HG02884 (cell line): ENCODE results near the gene CHST1.
A peak's percentile ranks its signal among the peaks of the same experiment; 100 is the strongest.

ENCODE experiments used
- ATAC-seq: cut with Tn5 transposase; IDR thresholded peaks from one replicate; pipeline ENCODE4 v1.9.1; 2021; ENCODE audit warnings: mild to moderate bottlenecking, moderate library complexity; ENCODE audit not compliant: unreplicated experiment

The CHST1 gene, protein sequence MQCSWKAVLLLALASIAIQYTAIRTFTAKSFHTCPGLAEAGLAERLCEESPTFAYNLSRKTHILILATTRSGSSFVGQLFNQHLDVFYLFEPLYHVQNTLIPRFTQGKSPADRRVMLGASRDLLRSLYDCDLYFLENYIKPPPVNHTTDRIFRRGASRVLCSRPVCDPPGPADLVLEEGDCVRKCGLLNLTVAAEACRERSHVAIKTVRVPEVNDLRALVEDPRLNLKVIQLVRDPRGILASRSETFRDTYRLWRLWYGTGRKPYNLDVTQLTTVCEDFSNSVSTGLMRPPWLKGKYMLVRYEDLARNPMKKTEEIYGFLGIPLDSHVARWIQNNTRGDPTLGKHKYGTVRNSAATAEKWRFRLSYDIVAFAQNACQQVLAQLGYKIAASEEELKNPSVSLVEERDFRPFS

DNA sequence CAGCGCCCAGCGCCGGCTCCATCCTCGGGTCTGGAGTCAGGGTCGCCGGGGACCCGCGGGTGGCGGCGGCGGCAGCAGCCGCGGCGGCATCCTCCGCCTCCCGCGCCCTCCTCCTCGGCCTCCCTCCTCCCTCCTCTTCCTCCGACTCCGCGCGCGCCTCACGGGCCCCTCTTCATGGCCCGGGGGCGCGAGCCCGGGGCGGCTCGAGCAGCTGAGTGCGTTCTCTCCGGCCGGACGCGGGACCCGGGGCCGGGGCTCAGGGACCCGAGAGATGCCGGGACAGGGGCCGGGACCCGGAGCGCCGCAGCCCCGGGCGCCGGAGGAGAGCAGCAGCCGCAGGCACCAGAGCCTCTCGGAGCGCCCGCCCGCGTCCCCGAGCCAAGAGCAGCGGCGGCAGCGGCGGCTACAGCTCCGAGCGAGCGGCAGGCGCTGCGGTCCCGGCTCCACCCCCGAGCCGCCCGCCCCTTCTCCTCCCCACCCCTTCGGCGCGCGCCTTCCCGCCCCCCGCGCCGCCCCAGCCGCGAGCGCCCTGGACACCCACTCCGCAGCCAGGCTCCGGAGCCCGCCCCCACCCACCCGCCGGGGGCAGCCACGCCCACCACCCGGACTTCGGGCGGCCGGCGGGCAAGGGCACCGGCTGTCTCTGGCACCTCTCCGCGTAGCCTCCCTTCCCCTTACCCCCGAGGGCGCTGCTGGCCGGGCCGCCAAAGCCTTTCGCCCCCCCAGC is at the start of gene CHST1:
Gene CHST1 (minus strand): TSS at position 417 of the 727 bp plus-strand sequence. CDS start 14,699 bp downstream, outside the sequence.
- ATAC-seq, result no peak

DNA sequence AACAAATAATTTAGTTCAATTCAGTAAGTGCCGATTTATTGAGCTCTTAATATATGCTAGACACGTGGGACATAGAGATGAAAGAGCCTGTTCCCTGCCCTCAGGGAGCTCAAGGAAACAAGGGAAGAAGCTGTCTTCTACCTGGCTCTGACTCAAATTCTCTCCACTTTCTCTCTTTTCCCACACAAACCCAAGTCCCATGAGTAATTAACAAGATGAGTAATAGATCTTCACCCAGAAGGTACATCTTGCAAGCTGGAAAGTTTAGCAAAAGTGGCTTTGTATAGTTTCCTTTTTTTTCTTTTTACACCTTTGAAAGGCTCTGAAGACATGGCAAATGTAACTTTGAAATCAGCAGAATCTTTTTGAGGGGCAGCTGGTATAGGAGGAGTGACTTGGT is 48.2 kb upstream of the CHST1 start:
- no peak for ATAC-seq

DNA sequence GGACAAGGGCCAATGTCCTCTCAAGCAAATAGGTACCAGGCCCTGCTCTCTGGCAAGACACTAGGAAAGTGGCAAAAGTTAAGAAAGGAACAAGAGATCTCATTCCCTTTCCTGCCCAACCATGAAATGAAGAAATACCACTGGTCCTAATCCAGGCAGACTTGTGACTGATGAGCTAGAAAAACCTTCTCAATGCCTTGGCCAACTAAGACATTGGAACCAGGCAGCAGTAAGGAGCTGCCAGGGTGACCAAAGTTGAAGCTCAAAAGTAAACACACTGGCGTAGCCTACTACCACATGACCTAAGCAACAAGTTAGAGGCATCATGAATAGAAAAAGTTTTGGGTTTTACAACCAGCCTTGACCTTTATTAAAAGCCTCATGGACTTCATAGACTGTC is 45.1 kb upstream of the CHST1 start:
- ATAC-seq, result no peak

DNA sequence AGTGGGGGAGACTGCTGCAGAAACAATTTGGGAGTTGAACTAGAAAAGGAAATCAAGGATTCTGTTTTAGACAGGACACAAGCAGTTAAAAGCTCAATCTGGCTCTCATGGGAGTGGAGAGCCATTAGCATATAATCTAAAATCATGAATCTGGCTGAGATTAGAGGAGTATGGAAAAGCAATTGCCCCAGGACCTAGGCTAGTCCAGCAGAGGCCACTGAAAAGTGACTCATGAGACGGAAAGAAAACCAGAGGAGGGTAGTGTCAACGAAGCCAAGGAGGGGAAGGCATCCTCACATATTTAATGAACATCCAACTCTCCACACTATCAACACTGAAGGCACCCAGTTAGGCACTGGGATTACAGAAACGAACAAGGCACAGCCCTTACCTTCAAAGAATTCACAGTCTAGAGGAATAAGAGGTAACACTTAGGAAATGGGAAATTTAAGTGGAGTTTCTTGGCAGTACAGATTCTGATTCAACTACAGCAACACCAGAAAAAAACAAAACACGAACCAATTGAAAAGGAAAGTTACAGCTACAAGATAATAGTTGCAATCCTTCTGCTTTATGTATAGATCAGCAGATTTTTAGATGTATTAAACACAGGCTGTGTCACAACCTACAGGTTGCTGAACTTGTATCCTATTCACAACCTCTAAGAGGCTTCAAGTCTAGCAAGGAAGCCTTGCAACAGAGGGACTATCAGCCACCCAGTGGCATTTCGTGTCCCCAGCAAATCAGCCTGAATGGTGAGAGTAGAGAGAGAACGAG is 43.7 kb upstream of the CHST1 start:
- no peak for ATAC-seq

DNA sequence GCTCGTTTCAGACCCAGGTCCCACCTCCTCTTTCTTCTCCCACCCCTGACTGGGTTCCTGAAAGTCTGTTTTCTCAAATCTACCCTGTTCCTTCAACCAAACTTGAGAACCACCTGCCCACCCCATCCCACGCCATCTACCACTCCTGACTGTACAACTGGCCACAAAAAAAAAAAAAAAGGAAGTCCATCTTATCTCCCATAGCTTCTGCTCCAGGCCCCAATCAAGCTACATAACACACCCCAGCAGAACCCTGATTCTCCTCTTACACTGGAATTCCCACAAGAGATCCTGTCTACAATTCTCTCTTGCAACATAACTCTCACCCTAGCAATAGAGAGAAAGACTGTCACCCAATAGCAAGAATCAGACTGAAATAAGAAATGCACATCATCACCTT is 39.2 kb upstream of the CHST1 start:
- no peak for ATAC-seq

DNA sequence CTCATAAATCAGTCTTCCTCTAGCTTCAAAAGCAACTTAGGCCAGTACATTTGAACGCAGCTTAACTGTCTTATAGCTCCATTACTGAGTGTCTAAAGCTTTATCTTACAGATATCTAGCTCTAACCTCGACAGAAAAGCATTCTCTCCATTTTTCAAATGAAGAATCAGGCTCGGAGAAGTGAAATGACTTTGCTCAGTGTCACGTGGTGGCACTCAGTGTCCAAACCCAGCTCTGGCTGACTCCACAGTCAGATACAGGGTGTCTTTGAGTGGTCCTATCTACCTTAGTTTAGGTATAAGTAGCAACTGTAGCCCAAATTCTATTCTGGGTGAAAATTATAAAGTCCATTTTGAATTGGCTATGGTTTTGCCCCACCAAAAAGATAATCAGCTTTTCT is 38.7 kb upstream of the CHST1 start:
- ATAC-seq, result no peak

DNA sequence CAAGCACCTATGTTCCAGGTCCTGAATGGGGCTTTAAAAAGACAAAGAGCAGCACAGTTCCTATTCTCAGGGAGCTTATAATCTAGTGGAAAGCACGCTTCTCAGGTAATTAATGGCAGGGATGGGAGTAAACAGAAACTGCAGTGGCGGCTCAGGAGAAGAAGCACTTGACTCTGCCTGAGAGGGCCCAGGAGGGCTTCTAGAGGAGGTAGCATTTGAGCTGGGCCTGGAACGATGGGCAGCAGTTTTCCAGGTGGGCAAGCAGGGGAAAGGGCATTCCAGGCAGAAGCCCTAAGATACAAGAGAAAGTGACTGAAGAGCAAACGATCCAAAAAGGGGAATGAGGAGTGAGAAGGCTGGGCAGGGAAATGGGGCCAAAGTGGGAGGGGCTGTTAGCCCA is 37.1 kb upstream of the CHST1 start:
- no peak for ATAC-seq

DNA sequence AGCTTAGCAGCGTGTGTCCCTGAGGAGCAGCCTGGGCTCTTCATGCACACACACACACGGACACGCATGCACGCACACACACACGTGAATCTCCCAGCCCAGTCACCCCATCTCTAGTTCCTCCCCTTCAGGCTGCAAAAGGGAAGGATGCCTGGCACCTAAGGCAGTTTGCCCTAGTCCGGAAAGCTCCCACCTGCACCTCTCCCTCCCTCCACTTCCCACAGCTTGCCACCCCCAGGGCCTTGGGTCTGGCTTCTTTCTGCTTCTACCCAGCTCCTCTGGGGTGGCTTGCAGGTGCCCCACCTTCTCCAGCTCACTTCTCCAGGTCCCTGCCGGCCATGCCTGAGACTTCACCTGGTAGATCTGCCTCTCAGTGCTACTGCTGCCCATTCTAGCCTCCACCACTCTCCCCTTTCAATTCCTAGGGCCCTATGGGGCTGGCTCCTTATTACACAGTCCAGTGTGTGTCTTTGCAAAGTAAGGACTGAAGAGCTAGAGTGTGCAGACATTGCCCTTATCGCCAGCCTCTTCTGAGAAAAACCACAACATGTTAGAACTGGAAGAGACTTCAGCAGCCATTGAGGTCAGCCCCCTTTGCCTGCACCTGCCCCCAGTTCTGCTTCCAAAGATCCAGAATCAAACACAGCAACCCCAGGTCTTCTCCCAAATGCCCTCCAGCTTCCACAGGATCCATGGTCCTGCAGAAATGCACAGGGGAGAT is 33.5 kb upstream of the CHST1 start:
- ATAC-seq, result no peak

DNA sequence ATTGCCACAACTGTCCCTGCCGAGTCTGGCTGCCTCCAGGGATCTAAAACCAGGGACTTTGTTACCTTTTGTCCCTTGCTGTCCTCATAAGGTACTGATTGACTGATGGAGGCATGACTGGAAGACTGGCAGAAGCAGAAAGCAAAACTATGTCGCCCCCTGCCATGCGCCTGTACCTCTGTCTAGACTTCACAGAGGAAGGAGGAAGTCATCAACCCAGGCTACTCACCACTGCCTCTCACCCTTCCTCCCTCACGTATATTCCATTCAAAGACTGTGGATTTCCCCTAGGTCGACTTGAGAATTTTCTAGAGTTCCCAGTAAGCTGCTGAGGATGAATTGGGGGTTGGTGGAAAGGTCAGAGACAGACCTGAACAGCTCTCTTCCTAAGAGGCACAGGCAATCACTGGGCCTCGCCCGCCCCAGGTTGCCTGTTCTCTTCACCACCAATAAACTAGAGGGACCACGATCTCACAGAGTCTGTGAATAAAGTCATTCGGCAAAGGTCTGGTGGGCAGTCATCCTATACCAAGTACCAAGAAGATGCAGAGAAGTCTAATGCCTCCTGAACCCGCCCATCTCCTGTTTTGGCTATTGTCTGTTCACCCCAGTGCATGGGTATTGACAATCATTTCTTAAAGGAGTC is 27.5 kb upstream of the CHST1 start:
- no peak for ATAC-seq

DNA sequence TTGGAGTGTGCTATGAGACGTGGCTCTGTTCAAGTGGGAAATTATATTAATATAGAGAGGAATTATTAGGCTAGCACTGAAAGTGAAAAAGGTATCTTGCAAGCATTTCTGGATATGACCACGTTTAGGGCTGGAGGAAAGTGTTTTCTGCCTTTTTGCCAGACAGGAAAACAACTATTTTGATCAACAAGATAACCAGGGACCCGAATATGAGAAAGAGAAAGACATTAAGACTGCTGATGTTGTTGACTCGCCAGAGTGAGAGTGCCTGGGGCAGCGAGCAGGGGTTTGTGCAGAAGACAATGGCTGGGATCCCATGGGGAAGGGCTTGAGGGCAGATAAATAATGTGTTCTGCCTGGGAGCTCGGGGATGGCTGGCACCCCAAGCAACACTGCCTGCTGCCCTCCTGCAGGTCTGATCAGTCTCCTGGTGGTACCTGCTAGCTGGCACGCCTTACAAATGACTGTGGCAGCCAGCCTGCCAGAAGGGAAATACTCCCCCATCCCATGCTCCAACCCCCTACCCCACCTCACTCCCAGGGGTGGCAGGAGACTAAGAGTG is 23.1 kb upstream of the CHST1 start:
- ATAC-seq, result no peak

DNA sequence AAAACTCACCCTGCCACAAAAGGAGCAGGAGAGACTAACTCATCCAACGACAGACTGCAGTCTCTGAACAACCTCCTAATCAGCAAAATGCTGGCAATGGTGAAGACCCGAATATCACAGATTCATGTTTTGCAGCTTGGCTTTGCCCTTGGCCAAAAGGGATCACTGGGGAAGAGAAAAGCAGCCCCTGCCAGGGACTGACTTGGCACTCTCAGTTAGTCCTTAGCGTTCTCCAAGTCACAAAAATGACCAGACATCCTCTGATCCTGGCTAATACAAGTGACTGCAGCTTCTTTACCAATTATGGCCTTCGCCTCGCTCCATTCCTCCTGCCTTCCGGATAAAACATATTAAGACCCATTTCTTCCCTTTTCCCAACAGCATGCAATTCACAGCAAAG is 22.4 kb upstream of the CHST1 start:
- ATAC-seq, result no peak

DNA sequence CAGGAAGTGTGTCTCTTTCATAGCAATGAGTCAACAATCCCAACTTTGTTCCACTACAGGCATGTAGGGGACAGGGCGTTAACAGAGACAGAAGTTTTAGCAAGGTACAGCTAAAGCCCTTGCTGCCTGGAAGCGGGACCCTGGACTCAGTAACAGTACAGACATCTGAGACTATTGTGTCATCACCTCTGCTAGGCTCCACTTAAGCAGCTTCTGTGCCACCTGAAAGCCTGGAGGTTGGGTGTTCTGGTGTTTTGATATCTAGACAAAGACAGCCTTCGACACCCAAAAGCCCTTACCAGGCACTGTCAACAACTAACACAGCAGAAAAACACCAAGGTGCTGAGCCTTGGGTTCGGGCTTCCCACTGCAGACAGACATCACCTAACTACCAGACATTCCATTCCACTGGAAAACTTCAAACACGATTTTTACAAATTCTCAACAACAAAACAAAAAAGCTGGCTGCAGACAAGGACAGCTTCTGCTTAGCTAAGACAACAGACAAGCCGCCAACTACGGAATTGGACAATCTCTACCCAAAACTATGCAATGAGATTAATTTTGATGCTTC is 20.6 kb upstream of the CHST1 start:
- ATAC-seq, result no peak

DNA sequence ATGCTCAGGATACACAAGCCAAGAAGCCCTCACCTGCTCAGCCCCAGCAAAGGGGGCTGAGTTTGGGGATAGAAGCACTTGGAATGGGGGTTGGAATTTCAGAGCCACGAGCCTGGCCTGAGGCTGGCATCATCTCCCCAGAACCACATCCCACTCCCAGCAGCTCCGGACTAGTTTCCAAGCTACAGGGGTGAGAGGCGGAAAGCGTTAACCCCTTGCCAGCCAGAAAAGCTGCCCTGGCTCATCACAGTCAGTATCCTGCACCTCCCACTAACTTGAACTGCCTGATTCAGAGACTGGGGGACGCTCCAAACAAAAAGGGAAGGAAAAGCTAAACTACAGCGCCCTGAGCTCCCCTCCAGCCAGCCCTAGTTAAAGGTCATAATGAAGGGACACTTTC is 19.0 kb upstream of the CHST1 start:
- ATAC-seq, result no peak

DNA sequence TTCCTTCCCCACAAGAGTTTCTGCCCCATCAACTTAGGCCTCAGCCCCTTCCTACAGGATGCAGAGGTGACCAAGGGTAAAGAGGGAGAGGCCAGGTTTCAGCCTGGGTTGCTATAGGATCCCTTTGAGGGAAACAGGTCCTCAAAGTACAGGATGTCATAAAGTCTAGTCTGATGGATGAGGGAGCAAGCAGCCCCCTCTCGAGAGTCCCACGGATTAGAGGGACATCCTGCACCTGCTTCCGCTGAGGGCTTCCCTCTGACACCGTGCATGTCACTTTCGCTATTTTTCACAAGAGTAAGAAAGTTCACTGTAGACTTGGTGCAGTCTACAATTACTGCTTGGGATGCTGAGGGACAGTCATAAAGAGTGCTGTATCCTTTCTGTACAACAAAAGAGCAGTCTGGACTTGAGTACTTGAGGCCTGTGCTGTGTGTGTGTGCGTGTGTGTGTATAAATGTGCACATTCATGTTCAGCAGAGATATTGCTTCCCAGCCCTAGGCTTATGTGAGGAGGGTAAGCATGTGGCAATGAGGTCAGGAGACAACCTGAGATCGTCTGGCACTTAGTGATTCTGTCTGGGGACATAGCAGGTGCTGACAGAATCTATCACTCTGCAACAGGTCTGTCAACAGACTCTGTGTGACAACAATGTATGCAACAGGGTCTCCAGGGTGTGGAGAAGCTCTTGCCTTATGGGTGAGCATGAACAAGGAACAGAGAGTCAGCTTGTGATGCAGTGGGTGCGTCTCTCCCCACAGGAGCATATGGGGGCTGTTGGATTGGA is 18.0 kb upstream of the CHST1 start:
- ATAC-seq, result no peak

DNA sequence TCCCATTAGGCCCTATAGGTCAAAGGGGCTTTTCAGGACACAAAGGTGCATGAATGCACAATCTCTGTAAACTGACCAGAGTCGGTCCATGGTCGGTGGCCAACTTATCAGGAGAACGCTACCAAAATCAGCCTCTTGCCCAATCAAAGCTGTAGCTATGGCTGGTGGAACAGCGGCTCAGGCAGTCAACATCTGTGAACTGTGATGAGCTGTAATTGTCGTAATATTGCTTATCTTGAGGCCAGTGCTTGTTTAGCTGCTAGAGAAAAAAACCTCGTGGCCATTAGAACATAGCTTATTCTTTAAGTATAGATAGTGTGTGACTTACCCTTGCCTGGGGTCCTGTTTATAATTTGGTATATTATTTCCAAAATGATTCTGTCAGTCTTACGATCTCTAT is 14.4 kb upstream of the CHST1 start:
- no peak for ATAC-seq

DNA sequence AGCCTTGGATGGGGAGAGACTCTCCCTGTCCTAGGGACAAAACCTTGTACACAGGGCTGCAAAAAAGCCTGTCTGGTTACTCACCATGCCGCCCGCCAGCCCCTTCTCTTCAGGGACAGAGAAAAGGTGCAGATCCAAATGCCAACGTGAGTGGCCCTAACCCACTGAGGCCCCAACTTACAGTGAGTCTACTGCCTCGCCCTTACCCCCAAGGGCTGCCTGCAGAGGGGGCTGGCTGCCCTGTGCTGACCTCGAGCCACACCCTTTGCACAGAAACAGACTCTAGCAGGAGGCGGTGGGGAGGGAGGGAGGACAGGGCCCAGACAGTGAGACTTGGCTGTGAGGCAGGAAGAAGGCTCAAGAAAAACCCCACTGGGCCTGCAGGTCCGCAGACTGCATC is 13.6 kb upstream of the CHST1 start:
- no peak for ATAC-seq

DNA sequence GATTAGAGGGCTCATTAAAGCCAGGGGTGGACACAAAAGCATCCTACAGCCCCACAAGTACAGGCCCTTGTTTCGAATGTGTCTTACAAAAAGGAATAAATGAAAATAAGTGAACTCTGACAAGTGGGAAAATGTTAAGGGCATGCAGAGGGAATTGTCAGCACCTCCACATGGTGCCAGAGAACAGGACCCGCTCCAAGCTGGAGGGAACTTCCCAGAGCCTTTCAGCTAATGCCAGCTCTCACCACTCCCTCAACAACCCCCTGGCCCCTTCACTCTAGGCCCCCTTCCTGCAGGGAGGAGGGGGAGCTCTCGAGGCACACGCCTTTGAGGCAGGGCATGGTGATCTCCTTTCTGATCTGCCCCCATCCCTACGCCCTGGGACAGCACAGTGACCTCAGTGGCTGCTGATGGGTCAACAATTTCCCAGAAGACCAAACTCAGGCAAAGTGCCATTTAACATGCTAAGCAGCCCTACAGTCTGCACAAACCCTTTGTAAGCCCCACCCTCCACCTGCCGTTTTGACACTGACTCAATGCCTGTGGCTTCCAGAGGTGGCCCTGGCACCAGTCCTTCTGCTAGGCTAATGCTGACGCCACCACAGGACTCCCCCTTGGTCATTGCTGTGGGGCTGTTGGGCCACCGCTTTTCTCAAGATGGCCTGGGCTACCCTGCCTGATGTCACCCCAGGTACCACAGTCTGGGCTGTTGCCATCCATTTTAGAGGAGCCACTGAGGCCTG is 12.5 kb upstream of the CHST1 start:
- no peak for ATAC-seq

DNA sequence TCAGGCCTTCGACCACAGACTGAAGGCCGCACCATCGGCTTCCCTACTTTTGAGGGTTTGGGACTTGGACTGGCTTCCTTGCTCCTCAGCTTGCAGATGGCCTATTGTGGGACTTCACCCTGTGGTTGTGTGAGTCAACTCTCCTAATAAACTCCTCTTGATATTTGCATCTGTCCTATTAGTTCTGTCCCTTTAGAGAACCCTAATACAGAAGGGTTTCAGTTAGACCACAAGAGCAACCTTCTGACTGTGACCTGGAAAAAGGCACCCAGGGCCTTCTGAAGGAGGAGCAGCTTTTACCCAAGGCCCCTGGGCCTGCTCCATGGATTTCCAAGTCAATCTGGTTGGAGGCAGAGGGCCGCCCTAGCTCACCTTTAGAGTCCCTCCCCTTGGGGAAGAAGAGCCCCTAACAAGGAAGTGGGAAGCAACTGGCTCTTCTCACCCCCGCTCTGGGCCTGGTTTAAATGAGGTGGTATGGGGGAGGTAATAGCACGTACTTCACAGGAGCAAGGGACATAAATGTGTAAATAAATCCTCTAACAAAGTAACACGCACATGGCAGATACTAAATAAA is 11.2 kb upstream of the CHST1 start:
- ATAC-seq, result peak; percentile 96
